ENCODE measurements around the gene PIGB.
"Not testable (repeated sequence)": the region's sequence is repeated elsewhere in the genome, so short reads cannot be mapped to it uniquely, and the experiment has no call there.

The PIGB gene

DNA sequence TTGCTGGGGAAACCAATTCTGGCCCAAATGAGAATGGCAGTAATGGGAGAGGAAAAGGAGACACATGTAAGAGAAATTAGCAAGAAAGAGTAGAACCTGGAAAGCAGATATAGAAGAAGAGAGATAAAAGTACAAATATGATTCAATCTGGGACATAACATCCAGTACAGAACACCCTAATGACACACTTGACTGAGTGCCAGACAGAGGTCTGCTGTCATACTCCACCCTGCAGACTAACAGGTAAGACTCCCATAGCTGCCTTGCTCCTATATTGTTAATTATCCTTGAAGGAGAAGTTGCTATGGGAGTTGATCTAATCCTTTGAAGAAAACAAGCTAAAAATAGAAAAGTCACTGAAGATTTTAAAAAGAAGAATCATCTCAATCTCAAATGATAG lies 68.0 kb downstream of the PIGB start:
- no peak for DNase-seq

DNA sequence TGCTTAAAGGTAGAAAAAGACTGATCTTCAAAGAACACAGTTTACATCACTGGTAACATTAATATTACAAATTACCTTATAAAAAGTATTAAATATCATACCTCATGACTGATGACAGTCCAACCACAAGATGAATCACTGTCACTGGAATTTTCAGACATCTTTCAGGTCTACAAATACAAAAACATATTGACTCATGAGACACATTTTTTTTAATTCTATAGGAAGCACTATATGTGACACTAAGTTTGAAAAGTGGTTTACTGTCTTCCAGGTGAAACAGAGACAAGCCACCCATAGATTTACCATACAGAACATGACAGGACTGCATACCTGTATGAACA lies 70.2 kb downstream of the PIGB start:
- DNase-seq: peak; percentile 35

DNA sequence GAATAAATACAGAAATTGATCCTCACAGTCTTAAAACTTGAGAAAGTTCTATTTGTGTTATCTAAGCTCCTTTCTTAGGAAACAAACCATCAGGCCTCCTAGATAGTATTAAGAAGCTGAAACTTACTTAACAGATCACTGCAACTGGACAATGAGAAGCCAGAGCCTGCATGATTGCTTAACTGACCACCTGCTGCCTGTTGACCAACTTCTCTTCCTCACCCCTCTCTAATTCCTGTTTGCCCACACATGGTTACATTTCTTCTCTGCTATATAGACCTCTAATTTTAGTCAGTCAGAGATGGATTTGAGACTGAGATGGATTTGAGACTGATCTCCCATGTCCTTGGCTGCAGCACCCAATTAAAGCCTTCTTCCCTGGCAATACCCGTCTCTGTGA lies 75.7 kb downstream of the PIGB start:
- no peak for DNase-seq

DNA sequence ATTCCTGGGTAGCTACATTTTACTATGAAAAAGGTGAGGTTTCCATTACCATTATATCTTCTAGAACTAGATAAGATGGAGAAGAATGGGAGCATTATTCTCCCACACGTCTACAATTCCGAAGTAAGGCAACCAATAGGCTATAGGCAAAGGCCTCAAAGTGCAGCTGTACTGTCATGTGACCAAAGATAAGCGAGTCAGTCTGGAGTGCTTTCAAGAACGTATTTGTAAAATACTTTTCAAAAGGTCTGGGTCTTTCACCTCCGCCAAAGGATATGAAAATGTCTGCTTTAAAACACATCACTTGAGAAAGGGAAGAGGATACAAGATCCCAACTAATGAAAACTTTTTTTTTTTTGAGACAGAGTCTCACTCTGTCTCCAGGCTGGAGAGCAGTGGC lies 79.2 kb downstream of the PIGB start:
- no peak for DNase-seq

DNA sequence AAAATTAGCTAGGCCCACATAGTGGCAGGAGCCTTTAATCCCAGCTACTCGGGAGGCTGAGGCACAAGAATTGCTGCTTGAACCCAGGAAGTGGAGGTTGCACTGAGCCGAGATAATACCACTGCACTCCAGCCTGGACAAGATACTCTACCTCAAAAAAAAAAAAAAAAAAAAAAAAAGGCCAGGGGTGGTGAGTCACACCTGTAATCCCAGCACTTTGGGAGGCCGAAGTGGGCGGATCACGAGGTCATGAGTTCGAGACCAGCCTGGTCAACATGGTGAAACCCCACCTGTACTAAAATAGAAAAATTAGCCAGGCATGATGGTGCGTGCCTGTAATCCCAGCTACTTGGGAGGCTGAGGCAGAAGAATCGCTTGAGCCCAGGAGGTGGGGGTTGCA lies 81.0 kb downstream of the PIGB start:
- DNase-seq: not testable (repeated sequence)

DNA sequence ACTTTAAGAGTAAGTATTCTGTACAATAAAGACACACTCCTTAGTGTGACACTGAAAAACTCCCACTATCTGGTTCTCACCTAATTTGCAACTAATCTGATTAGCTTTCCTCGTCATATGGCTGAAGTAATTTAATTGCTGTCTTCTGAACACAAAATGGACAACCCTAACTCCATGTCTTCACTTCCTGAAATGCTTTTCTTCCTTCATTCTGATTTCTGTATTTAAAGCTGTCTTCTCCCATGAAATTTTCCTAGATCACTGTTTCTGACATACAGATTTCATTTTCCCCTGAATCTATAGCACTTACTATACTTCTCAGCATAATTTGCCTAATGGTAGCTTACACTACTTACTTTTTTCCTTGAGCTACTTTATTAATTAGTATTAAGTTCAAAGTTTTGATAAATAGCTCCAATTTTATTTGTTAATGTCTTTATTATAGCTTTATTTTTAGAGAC lies 82.8 kb downstream of the PIGB start:
- DNase-seq: no peak

DNA sequence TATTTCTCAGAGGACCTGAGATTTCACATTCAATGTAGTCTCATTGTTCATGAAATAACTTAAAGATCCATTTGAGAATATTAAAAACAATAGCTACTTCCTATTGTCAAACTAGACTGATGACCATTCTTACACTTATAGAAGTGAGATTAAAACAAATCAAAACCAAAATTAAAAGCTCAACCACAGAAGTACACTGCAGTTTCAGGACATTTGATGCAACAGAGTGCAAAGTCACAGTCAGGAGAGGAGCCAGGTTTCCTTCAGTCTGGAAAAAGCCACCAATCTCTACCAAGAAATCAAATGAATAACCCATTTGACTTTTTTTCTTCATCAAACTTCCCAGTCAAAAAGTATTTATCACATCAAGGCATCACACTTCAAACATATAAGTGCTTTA lies 83.7 kb downstream of the PIGB start:
- DNase-seq: peak; percentile 14

DNA sequence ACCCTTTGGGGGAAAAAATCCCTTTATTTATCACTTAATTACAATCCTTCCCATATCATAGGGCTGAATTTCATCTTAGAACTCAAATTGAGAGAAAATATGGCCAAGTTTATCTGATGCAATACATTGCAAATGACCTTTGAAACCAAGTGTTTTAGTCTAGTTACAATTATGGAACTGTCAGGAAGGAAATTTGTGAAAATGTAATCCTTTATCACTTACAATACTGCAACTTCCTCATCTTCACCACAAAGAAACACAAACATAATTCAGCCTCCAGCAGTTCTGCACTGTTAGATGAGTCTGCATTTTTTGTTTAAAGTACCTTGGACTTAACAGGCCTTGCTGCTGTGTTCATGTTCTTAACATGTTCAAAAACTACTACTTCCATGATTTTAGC lies 84.5 kb downstream of the PIGB start:
- DNase-seq: peak; percentile 39

All from fibroblast of skin of right biceps (primary cell).